Gastrocnemius medialis (tissue), 4 donors: ENCODE results near the gene TRAF3IP3. TPM values are rescaled to one million over a fixed set of nuclear protein-coding genes. Genes with fewer than 3 reads are reported as not detected.

Experiments
- ATAC-seq, 2 donors: fragments of 150-250 bp; one replicate each; pipeline ENCODE4 v1.9.1; 2016
- DNase-seq, 2 donors: peaks; one replicate each; pipeline ENCODE4 v3.0.0-alpha.2; 2019
- H3K27ac ChIP-seq, 4 donors: fragments of 200-600 bp; sonication (generic); 1 replicate in 1 of 4; 2 replicates in 3 of 4; pipeline ENCODE4 v1.5.1; 2016 to 2018; ENCODE audit warnings: mild to moderate bottlenecking in 2 of 4, moderate library complexity in 1 of 4
- H3K27me3 ChIP-seq, 3 donors: fragments of 200-600 bp; sonication (generic) in 2 of 3; 1 replicate in 1 of 3; 2 replicates in 2 of 3; pipeline versions ENCODE4 v1.5.1 to v1.6.0; 2016 to 2019; ENCODE audit warnings: mild to moderate bottlenecking in 1 of 3, moderate library complexity in 1 of 3
- H3K36me3 ChIP-seq, 2 donors: fragments of 200-600 bp; sonication (generic) in 1 of 2; one replicate each; pipeline ENCODE4 v1.5.1; 2017 to 2018
- H3K4me1 ChIP-seq, 2 donors: fragments of 200-600 bp; sonication (generic) in 1 of 2; one replicate each; pipeline ENCODE4 v1.5.1; 2016 to 2017; ENCODE audit warnings: mild to moderate bottlenecking in 2 of 2
- H3K4me3 ChIP-seq, 4 donors: fragments of 200-600 bp; sonication (generic) in 3 of 4; 1 replicate in 1 of 4; 2 replicates in 3 of 4; pipeline ENCODE4 v1.5.1; 2016 to 2019; ENCODE audit warnings: mild to moderate bottlenecking in 2 of 4
- H3K9me3 ChIP-seq, 3 donors: fragments of 200-600 bp; sonication (generic) in 2 of 3; 1 replicate in 1 of 3; 2 replicates in 2 of 3; pipeline ENCODE4 v1.5.1; 2016 to 2019
- POLR2A ChIP-seq, 2 donors: fragments of 450-650 bp; IDR thresholded peaks; one replicate each; pipeline ENCODE4 v1.6.1; 2017; ENCODE audit warnings: antibody characterized with exemption in 2 of 2, mild to moderate bottlenecking in 2 of 2, moderate library complexity in 2 of 2
- in situ Hi-C, 4 donors: fragments of 200-750 bp; cut with MboI; loops; one replicate each; pipeline versions ENCODE4 v1.15.0 to v1.8.0; 2017; ENCODE audit warnings: low sequenced_read_pairs in 4 of 4
- intact Hi-C: fragments of 100-400 bp; cut with DNase I; formaldehyde crosslinking; loops from one replicate; pipeline ENCODE4 v1.15.1; 2023; ENCODE audit warnings: low total_unique reads
- total RNA-seq, 4 donors: library from RNA; depleted of rRNA; stranded (reverse); fragments of >200 nt; gene quantifications; one replicate each; pipeline versions ENCODE4 v1.1.0 to v1.2.3, GENCODE V29; 2016
- TF ChIP-seq, protein P1 (sequence below), 5 experiments: fragments of 450-650 bp in 3 of 5; fragments of 200-600 bp in 2 of 5; sonication (generic) in 2 of 5; IDR thresholded peaks in 4 of 5; conservative IDR thresholded peaks in 1 of 5; 1 replicate in 4 of 5; 2 replicates in 1 of 5; pipeline ENCODE4 v1.5.1; 2016 to 2019; ENCODE audit warnings: antibody characterized with exemption in 5 of 5, mild to moderate bottlenecking in 3 of 5, moderate library complexity in 3 of 5

TRAF3IP3 gene
- total RNA-seq, 4 donors from 2014 or later: 0.16 to 1.5 (median 0.35) TPM; not detected in 1

GRCh38 chr1:209808059-209808581 lies 52.3 kb downstream of the TRAF3IP3 start:
- H3K4me3 ChIP-seq: no peak overlapping the region
- no peaks in the 10 kb centered on the region for H3K9me3 ChIP-seq
- ATAC-seq: no peak
- H3K27me3 ChIP-seq: peaks cover 10 to 11% (median 11%) of the 10 kb centered on the region in 3 donors
- H3K27ac ChIP-seq: no peak overlapping the region
- in situ Hi-C loops (no loop called here), intact Hi-C loops (no loop called here)
- DNase-seq: no peak
- no peaks in the 10 kb centered on the region for H3K36me3 ChIP-seq
- no peaks in the 10 kb centered on the region for H3K4me1 ChIP-seq
- TF ChIP-seq POLR2A (IDR thresholded peaks at IDR 0.05): no peak
- TF ChIP-seq, protein P1, sequence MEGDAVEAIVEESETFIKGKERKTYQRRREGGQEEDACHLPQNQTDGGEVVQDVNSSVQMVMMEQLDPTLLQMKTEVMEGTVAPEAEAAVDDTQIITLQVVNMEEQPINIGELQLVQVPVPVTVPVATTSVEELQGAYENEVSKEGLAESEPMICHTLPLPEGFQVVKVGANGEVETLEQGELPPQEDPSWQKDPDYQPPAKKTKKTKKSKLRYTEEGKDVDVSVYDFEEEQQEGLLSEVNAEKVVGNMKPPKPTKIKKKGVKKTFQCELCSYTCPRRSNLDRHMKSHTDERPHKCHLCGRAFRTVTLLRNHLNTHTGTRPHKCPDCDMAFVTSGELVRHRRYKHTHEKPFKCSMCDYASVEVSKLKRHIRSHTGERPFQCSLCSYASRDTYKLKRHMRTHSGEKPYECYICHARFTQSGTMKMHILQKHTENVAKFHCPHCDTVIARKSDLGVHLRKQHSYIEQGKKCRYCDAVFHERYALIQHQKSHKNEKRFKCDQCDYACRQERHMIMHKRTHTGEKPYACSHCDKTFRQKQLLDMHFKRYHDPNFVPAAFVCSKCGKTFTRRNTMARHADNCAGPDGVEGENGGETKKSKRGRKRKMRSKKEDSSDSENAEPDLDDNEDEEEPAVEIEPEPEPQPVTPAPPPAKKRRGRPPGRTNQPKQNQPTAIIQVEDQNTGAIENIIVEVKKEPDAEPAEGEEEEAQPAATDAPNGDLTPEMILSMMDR (IDR thresholded peaks at IDR 0.05 in 4 of 5, conservative IDR thresholded peaks at IDR 0.05 in 1 of 5): no peak

GRCh38 chr1:209809611-209810010 lies 53.8 kb downstream of the TRAF3IP3 start:
- no peaks in the 10 kb centered on the region for H3K4me1 ChIP-seq
- no peak overlapping the region for H3K27ac ChIP-seq
- no peak for DNase-seq
- in situ Hi-C loops: no loop called here
- ATAC-seq: no peak
- no peaks in the 10 kb centered on the region for H3K9me3 ChIP-seq
- peaks cover 10 to 11% (median 11%) of the 10 kb centered on the region in 3 donors for H3K27me3 ChIP-seq
- intact Hi-C loops: no loop called here
- H3K36me3 ChIP-seq: no peaks in the 10 kb centered on the region
- no peak overlapping the region for H3K4me3 ChIP-seq
- TF ChIP-seq, protein P1 (IDR thresholded peaks at IDR 0.05 in 4 of 5, conservative IDR thresholded peaks at IDR 0.05 in 1 of 5): no peak
- TF ChIP-seq POLR2A (IDR thresholded peaks at IDR 0.05): no peak

- TF ChIP-seq, protein P1 (IDR thresholded peaks at IDR 0.05 in 4 of 5, conservative IDR thresholded peaks at IDR 0.05 in 1 of 5): no peak
- no peak for TF ChIP-seq POLR2A (IDR thresholded peaks at IDR 0.05)
- no peaks in the 10 kb centered on the region for H3K9me3 ChIP-seq
- no peaks in the 10 kb centered on the region for H3K4me1 ChIP-seq
- in situ Hi-C loops: no loop called here
- ATAC-seq (no peak), DNase-seq (no peak)
- no peak overlapping the region for H3K4me3 ChIP-seq
- H3K27me3 ChIP-seq: peaks cover 4 to 7% (median 6%) of the 10 kb centered on the region in 3 donors
- H3K36me3 ChIP-seq: no peaks in the 10 kb centered on the region
- intact Hi-C loops: no loop called here
- H3K27ac ChIP-seq: no peak overlapping the region
These were observed 54.9 kb downstream of the TRAF3IP3 start for GRCh38 chr1:209810783-209811182.

DNA sequence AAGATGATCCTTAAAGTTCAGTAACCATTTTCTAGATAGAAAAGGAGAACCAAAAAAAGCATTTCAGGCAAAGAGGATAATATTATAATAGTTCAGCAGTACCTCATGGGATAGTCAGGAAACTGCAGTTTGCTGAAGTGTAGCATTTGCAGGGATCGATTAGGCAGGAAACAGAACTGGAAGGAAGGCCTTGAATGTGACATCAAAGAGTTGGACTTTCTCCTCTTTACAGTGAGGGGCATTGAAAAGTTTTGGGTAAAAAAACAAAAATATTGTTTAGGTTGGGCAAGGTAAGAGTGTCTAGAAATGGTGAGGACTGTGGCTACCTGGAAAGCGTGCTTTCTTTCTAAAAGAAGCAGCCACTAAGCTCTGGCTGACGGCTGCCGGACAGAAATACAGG lies 58.0 kb downstream of the TRAF3IP3 start:
- intact Hi-C loops (no loop called here), in situ Hi-C loops (no loop called here)
- ATAC-seq: no peak
- H3K27ac ChIP-seq: no peak overlapping the region
- no peaks in the 10 kb centered on the region for H3K9me3 ChIP-seq
- H3K4me1 ChIP-seq: no peaks in the 10 kb centered on the region
- TF ChIP-seq, protein P1 (IDR thresholded peaks at IDR 0.05 in 4 of 5, conservative IDR thresholded peaks at IDR 0.05 in 1 of 5): no peak
- no peak for TF ChIP-seq POLR2A (IDR thresholded peaks at IDR 0.05)
- H3K27me3 ChIP-seq: peaks cover 0 to 7% (median 0%) of the 10 kb centered on the region in 3 donors
- DNase-seq: no peak
- no peak overlapping the region for H3K4me3 ChIP-seq
- H3K36me3 ChIP-seq: no peaks in the 10 kb centered on the region

DNA sequence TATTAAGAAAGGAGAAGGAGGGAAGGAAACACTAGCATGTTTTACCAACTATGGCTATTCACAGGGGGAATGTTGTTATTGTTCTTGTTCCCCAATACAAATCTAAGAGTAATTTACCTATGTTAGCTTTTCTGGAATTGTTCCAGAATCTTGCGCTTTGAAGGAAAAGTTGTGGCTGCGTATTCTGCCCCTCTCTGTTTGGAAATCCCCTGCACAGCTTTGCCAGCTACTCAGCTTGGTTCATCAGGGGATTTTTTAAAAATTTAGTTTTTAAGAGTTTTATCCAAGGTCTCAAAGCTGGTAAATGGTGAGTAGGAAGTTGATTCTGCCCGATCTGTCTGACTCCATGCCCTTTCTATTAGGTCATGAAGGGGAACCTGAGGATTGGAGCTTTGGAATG lies 59.6 kb downstream of the TRAF3IP3 start:
- DNase-seq (no peak), ATAC-seq (no peak)
- intact Hi-C loops: no loop called here
- Histone ChIP-seq H3K27me3 (peaks cover 0 to 7% (median 0%) of the 10 kb centered on the region in 3 donors), H3K27ac (no peak overlapping the region), H3K9me3 (no peaks in the 10 kb centered on the region), H3K36me3 (no peaks in the 10 kb centered on the region), H3K4me1 (no peaks in the 10 kb centered on the region), H3K4me3 (no peak overlapping the region)
- TF ChIP-seq POLR2A (IDR thresholded peaks at IDR 0.05): no peak
- TF ChIP-seq, protein P1 (IDR thresholded peaks at IDR 0.05 in 4 of 5, conservative IDR thresholded peaks at IDR 0.05 in 1 of 5): no peak
- in situ Hi-C loops: no loop called here
